ENCODE measurements around the gene ALDH4A1. TPM values are rescaled to one million over a fixed set of nuclear protein-coding genes. Genes with fewer than 3 reads are reported as not detected.

The ALDH4A1 gene
- total RNA-seq, 3 donors from 2014 or later = 15.7 to 81.0 (median 23.7) TPM

DNA sequence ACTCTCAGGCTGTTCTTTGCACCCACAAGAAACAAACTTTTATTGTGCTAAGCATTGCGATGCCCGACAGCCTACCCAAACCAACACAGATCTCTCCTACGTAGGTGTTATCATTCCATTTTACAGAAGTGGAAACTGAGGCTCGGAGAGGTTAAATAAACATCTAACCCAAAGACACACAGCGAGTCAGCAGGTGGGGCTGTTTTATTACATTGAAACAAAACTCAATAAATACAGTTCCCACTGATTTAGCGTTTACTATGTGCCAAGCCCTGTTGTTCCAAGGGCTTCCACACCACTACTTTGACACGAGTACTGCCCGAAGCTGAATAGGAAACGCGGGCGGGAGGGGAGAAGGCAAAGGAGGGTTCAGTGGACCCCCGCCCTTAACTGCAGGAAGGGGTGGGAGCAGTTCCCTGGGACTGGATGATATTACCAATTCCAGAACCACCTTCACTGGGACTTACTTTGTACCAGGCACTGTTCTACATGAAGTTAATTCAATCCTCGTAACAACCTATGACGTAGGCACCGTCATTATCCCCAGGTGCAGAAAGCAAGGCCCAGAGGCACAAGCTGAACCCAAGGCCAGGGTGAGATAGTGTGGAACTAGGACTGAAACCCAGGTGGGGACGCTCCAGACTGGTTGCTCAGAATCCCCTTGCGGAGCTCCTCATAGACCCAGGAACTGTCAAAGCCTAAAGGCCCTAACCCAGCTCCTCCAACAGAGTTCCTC lies 19.3 kb upstream of the ALDH4A1 start:
- Histone ChIP-seq H3K9me3 (no peaks in the 10 kb centered on the region), H3K27ac (peak overlapping the region; percentile 81 to 82), H3K36me3 (no peaks in the 10 kb centered on the region), H3K4me1 (peaks cover 14 to 17% of the 10 kb centered on the region in 2 donors), H3K27me3 (no peaks in the 10 kb centered on the region), H3K4me3 (no peak overlapping the region)
- DNase-seq (ENCODE audit: low spot score in 2 of 2) = no peak
- no peak for TF ChIP-seq POLR2AphosphoS5 (IDR thresholded peaks at IDR 0.05)
- TF ChIP-seq, protein P1, sequence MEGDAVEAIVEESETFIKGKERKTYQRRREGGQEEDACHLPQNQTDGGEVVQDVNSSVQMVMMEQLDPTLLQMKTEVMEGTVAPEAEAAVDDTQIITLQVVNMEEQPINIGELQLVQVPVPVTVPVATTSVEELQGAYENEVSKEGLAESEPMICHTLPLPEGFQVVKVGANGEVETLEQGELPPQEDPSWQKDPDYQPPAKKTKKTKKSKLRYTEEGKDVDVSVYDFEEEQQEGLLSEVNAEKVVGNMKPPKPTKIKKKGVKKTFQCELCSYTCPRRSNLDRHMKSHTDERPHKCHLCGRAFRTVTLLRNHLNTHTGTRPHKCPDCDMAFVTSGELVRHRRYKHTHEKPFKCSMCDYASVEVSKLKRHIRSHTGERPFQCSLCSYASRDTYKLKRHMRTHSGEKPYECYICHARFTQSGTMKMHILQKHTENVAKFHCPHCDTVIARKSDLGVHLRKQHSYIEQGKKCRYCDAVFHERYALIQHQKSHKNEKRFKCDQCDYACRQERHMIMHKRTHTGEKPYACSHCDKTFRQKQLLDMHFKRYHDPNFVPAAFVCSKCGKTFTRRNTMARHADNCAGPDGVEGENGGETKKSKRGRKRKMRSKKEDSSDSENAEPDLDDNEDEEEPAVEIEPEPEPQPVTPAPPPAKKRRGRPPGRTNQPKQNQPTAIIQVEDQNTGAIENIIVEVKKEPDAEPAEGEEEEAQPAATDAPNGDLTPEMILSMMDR (IDR thresholded peaks at IDR 0.05) = peak in 1 of 3 donors; percentile 11
- intact Hi-C loops (cut with DNase I; ENCODE audit: low total_unique reads) = no loop called here

DNA sequence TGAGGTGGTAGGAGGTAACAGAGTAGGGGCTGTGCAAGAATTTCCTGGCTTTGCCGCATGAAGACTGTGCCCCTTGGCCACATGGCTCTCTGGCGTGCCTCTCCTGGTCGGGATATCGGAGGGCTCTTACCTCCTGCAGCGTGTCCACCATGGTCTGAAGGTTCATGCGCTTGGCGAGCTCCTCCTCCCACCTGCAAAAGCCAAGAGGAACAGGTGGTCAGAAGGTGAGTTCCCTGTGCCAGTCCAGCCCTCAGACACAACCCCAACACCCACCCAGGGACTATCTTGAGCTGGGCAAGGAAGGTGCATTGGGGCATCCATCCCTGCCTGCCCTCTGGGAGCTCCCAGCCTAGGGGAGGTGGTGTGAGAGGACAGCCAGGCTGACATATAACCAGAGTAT lies 18.6 kb upstream of the ALDH4A1 start:
- intact Hi-C loops (cut with DNase I; ENCODE audit: low total_unique reads) = no loop called here
- TF ChIP-seq POLR2A (IDR thresholded peaks at IDR 0.05) (no peak), POLR2AphosphoS5 (IDR thresholded peaks at IDR 0.05) (no peak)
- TF ChIP-seq, protein P1 (IDR thresholded peaks at IDR 0.05) = no peak
- no peaks in the 10 kb centered on the region for H3K36me3 ChIP-seq
- H3K27me3 ChIP-seq = no peaks in the 10 kb centered on the region
- H3K9me3 ChIP-seq = no peaks in the 10 kb centered on the region
- no peak overlapping the region for H3K4me3 ChIP-seq
- no peak for DNase-seq (ENCODE audit: low spot score in 2 of 2)
- H3K27ac ChIP-seq = no peak overlapping the region
- peaks cover 13 to 14% of the 10 kb centered on the region in 2 donors for H3K4me1 ChIP-seq

DNA sequence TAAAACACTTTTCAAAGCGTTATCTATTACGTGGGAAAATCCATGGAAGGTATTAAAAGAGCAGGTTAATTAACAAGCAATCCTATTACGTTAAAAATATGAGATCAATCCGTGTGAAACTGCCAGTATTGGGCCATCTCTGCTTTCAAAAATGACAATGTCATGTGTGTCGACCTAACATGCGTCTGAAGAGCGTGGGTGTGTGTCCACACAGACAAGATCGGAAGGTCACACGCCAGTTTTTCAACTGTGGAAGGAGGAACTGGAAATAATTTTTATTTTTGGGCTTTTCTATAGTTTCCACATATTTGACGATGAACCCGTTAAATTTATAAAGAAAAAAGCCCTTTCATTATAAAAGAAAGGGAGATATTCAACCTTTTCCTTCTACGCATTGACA lies 17.6 kb upstream of the ALDH4A1 start:
- Histone ChIP-seq H3K4me3 (no peak overlapping the region), H3K27ac (no peak overlapping the region), H3K9me3 (no peaks in the 10 kb centered on the region), H3K36me3 (no peaks in the 10 kb centered on the region), H3K4me1 (peaks cover 13 to 14% of the 10 kb centered on the region in 2 donors), H3K27me3 (no peaks in the 10 kb centered on the region)
- DNase-seq (ENCODE audit: low spot score in 2 of 2) = no peak
- TF ChIP-seq POLR2A (IDR thresholded peaks at IDR 0.05) (no peak), POLR2AphosphoS5 (IDR thresholded peaks at IDR 0.05) (no peak)
- TF ChIP-seq, protein P1 (IDR thresholded peaks at IDR 0.05) = no peak
- intact Hi-C loops (cut with DNase I; ENCODE audit: low total_unique reads) = no loop called here

DNA sequence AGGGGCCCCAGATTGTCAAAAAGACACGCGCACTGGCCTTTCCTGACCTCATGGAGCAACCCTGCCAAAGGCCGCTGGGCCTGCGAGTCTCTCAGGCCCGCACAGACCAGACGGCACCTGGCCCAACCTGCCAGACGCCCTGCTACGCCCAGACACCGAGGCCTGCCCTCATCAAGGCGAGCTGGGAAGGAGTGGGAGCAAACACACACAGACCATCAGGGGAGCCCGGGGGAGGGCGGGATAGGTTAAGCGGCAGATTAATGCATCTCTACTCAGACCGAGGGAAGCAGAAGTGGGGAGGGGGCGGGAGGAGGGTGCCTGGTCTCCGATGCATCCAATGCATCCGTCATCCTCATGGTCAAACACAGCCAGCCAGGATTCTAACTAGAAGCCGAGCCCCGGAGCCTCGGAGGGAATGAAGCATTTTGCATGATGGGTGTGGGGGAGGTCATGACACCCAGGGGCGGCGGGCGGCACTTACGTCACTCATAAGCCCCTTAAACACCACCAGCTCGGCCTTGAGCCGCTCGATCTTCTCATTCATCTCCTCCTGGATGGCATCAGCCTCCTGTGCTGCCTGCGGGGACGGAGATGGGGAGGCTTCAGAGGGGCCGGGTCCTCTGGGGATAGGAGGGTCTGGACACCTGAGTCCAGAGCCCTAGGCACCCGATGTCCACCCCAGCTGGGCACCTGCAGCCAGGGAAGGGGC lies 17.0 kb upstream of the ALDH4A1 start:
- H3K36me3 ChIP-seq = no peaks in the 10 kb centered on the region
- no peaks in the 10 kb centered on the region for H3K27me3 ChIP-seq
- H3K27ac ChIP-seq = no peak overlapping the region
- H3K4me1 ChIP-seq = peaks cover 13 to 14% of the 10 kb centered on the region in 2 donors
- no peak for DNase-seq (ENCODE audit: low spot score in 2 of 2)
- H3K9me3 ChIP-seq = no peaks in the 10 kb centered on the region
- TF ChIP-seq POLR2AphosphoS5 (IDR thresholded peaks at IDR 0.05) (no peak), POLR2A (IDR thresholded peaks at IDR 0.05) (no peak)
- TF ChIP-seq, protein P1 (IDR thresholded peaks at IDR 0.05) = no peak
- no peak overlapping the region for H3K4me3 ChIP-seq
- intact Hi-C loops (cut with DNase I; ENCODE audit: low total_unique reads) = no loop called here

DNA sequence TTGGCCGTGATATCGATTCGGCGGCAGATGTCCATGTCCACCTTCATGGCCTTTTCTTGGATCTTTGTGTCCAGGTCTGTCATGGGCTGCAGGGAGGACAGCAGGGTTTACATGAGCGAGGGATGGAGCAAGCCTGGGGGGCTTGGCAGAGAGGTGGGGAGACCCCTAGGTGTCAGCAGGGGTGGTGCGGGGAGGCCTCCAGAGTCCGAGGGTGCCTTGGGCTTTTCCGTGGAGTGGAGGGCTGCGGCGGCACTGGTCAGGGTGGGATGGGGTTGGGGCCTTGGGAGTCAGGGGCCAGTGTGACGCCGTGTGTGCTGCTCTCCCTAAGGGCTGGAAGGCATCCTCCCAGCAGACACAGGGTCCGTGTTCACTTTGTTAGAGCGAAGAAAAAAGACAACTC lies 16.1 kb upstream of the ALDH4A1 start:
- Histone ChIP-seq H3K4me3 (no peak overlapping the region), H3K27me3 (no peaks in the 10 kb centered on the region), H3K9me3 (no peaks in the 10 kb centered on the region), H3K36me3 (no peaks in the 10 kb centered on the region), H3K27ac (no peak overlapping the region), H3K4me1 (peaks cover 7 to 15% of the 10 kb centered on the region in 2 donors)
- TF ChIP-seq, protein P1 (IDR thresholded peaks at IDR 0.05) = no peak
- TF ChIP-seq POLR2A (IDR thresholded peaks at IDR 0.05) (no peak), POLR2AphosphoS5 (IDR thresholded peaks at IDR 0.05) (no peak)
- DNase-seq (ENCODE audit: low spot score in 2 of 2) = no peak
- intact Hi-C loops (cut with DNase I; ENCODE audit: low total_unique reads) = no loop called here
